C4-2B (cell line): ENCODE results near the gene CD40.

ENCODE experiments used
- H3K27ac ChIP-seq: fragments of 450-650 bp; 2 replicates; pipeline ENCODE4 v1.5.1; 2017
- ZFX ChIP-seq: fragments of 450-650 bp; IDR thresholded peaks from 2 replicates; pipeline ENCODE4 v1.6.1; 2017
- TF ChIP-seq, protein P1 (sequence below): fragments of 450-650 bp; conservative IDR thresholded peaks from 2 replicates; pipeline ENCODE4 v1.5.1; 2017; ENCODE audit warnings: mild to moderate bottlenecking

The CD40 gene

DNA sequence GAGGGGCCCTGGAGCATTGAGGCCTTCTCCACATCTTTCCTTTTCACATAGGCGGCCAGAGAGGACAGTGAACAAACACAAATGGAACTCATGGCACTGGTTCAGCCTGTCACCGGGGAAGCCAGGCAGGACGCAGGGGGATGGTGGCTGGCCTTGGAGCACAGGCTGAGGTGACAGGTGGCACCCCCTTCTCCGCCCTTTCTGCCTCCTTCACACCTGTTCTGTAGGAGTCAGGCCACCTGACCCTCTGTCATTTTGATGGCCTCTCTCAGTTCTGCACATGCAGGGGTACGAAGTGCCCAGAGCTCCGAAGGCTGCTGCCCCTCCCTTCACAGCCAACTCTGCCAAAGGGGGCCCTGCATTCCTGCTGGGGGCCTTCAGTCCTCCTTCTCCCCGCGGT lies 60.8 kb downstream of the CD40 start:
- no peak for TF ChIP-seq ZFX
- TF ChIP-seq, protein P1, sequence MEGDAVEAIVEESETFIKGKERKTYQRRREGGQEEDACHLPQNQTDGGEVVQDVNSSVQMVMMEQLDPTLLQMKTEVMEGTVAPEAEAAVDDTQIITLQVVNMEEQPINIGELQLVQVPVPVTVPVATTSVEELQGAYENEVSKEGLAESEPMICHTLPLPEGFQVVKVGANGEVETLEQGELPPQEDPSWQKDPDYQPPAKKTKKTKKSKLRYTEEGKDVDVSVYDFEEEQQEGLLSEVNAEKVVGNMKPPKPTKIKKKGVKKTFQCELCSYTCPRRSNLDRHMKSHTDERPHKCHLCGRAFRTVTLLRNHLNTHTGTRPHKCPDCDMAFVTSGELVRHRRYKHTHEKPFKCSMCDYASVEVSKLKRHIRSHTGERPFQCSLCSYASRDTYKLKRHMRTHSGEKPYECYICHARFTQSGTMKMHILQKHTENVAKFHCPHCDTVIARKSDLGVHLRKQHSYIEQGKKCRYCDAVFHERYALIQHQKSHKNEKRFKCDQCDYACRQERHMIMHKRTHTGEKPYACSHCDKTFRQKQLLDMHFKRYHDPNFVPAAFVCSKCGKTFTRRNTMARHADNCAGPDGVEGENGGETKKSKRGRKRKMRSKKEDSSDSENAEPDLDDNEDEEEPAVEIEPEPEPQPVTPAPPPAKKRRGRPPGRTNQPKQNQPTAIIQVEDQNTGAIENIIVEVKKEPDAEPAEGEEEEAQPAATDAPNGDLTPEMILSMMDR, result no peak
- H3K27ac ChIP-seq, result no peak overlapping the region
